Epidermal melanocyte (primary cell): Measurements from ENCODE around the gene HCRT.
A peak's percentile ranks its signal among the peaks of the same experiment; 100 is the strongest.
"Not testable (repeated sequence)": the region's sequence is repeated elsewhere in the genome, so short reads cannot be mapped to it uniquely, and the experiment has no call there.

Source experiments
- DNase-seq: peaks from one replicate; pipeline ENCODE4 v3.0.0; 2011; ENCODE audit warnings: low spot score; ENCODE audit not compliant: insufficient read length

The HCRT gene

DNA sequence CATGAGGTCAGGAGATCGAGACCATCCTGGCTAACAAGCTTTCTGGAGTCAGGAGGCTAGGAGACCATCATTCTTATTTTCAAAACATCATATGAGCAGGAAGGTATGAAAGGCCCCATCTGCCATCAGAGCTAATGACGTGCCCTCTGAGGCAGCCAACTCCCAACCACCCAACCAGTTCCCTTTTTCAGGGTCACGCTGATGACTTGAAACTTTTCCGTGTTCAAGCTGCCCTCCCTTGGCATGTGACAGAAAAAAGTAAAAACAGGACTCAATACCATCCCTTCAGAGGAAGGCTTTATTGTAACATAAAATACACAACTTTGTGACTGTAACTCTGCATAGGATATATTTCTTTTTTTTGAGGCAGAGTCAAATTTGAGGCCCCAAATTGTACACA, 13.6 kb upstream of the HCRT start:
- no peak for DNase-seq

DNA sequence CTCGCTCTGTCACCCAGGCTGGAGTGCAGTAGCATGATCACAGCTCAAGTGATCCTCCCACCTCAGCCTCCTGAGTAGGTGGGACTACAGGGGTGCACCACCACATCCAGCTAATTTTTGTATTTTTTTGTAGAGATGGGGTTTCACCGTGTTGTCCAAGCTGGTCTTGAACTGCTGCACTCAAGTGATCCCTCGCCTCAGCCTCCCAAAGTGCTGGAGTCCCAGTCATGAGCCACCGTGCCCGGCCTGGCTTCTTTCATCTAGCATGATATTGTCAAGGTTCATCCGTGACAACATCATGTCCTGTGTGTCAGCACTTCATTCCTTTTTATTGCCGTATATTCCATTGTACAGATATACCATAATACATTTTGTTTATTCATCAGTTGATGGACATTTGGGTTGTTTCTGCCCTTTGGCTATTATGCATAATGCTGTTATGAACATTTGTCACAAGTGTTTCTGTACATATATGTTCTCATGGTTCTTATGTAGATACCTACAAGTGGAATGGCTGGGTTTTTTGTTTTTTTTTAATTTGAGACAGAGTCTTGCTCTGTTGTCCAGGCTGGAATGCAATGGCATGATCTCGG, 12.4 kb upstream of the HCRT start:
- DNase-seq = no peak

DNA sequence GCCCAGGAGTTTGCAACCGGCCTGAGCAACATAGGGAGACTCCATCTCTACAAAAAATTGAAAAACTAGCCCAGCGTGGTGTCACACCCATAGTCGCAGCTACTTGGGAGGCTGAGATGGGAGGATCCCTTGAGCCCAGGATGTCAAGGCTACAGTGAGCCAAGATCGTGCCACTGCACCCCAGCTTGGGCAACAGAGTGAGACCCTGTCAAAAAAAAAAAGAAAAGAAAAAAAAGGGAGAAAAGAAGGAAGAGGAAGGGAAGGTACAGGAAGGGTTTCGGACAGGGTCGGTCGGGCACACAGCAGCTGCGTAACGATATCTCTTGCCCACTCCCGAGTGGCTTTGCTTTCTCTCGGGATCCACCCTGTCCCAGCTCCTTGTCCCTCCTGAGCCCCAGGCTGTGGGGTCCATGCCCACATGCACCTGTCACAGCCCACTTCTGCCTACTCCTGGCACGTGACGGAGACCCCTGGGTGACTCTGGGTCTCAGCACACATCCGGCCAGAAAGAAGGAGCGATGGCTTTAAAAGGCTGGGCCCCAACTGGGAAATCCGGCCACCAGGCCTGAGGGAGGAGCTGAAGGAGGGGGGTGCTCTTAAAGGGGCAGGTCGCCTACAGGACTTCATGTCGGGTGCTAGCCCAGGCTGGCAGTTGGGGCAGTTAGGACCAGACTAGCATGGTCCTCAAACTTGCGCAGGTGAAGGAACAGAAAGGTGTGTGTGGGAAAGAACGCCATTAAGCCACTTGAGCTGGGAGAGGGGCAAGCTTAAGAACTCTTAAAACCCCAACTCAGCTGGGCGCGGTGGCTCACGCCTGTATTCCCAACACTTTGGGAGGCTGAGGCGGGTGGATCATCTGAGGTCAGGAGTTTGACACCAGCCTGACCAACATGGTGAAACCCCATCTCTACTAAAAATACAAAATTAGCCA, 9.0 kb upstream of the HCRT start, which contains the start of gene GHDC:
GHDC (minus strand) TSS at position 526 of the 931 bp plus-strand sequence. CDS start 913 bp downstream, outside the sequence.
- peak; percentile 89 for DNase-seq

DNA sequence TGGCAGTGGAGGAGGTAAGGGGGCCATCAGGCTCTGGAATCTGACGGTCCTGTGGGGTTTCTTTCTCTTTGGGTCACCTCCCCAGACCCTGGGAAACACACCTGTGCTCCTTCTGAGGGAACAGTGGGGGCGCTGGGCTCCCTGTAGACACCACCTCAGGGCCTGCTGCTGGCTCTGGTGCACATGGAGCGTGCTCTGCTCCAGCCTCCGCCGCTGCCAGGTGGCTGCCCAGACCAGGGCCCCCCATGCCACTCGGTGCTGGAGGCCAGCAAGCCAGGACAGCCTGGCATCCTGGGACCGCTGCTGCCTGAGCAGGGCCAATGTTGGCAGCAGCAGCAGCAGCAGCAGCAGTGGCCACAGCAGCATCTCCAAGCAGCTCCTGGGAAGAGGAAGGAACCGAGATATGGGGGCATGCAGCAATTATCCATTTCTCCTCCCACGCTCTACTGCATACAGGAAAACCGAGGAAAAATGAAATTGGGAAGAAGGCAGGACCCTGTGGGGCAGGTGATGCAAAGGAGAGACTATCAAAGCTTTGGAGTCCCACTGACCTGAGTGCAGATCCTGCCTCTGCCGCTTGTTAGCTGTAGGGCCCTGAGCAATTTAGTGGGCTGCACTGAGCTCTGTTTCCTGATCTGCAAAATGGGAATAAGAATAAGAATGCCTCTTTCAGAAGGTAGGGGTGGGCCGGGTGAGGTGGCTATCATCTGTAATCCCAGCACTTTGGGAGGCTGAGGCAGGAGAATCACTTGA, 8.1 kb upstream of the HCRT start:
- DNase-seq = no peak

DNA sequence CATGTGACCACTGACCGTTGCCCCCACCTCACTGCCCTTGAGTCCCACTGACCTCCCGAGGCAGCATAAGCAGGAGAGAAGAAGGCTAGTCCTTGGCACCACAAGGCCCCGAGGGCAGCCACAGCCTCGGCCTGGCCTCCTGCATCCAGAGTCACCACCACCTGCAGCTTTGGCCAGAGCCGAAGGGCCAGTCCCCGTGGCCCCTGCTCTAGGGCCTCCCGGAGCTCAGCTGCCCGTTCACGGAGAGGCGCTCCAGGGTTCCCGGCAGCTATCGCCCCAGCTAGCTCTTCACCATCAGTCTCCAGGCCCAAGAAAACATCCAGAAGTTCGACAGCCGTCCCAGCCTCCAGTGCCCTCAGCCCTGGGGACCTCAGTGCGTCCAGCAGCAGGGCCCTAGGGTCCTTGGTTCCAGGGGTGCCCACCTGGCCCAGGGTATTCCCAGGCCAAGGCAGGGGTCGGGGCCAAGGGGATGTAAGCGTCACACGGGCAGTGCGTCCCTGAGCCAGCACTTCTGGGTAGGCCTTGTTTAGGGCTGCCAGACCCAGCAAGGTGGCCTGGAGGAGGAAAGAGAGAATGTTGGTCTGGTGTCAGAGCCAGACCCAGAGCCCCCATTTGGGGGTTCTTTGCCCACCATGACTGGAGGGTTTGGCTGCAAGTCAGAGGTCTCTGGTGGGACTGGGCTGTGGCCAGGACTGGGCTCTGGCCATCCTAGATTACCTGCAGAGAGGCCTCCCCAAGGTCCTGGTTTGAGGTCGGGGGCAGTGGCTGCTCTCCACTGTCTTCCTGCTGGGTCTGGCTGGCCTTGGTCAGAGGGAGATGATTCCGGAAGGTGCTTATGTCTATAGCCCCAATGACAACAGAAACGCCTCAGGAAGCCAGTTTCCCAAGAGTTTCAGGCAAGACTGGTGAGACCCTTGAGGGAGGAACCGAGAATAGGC, 7.2 kb upstream of the HCRT start:
- no peak for DNase-seq

DNA sequence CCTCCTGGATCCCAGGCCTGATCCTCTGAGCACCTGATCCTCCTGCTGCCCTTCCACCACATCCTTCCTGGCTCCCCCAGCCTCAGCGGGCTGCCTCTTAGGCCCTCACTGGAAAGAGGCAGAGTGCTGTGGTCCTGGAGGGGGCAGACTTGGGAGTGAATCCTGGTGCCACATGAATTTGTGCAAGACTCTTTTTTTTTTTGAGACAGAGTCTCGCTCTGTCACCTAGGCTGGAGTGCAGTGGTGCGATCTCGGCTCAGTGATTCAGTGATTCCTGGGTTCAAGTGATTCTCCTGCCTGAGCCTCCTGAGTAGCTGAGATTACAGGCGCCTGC, 6.0 kb upstream of the HCRT start:
- no peak for DNase-seq

DNA sequence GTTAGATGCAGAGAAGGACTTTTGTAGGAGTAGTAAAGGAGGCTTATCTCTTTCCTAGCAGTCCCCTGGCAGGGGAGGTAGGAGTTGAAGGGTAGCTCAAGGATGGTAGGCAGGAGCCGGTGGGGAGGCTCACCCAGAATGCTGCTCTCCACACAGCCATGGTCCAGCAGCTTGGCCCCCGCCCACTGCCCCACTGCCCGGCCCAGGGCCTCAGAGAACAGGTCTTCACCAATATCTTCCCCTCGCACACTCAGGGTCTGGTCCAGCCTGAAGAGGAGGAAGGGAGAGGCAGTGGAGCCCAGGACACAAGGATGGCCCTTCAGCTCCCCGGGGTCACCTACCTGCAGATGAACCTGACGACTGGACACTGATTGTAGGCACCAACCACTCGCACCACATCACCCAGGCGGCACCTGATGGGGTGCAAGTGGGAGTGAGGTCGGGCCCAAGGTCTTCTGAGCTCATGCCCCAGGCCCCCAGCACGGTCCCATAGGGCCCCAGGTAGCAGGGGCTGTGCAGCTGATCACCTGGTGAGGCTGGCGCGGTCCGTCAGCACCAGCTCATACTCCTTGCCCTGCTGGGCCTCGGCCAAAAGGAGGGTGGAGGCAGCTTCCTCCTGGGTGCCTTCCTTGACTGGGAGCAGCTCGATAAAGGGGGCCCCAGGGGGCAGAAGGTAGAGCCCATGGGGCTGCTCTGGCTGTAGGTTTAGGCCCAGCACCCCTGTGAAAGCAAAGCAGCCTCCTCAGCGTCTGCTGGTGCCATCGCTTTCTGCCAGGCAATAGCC, 5.4 kb upstream of the HCRT start:
- no peak for DNase-seq

DNA sequence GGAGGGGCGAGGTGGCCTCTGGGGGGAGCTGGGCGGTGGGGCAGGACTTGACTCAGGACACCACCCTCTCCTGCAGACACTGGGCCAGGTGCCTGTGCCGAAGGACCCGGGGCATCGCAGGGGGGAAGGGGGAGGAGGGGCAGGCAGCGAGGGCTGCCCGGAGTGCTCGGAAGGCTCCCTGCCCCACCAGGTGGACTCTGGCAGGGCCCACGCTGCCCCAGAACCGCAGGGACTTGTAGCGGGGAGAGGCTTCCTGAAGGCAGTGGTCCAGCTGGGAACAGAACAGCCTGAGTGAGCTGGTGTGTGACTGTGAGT, 4.4 kb upstream of the HCRT start:
- DNase-seq = no peak

DNA sequence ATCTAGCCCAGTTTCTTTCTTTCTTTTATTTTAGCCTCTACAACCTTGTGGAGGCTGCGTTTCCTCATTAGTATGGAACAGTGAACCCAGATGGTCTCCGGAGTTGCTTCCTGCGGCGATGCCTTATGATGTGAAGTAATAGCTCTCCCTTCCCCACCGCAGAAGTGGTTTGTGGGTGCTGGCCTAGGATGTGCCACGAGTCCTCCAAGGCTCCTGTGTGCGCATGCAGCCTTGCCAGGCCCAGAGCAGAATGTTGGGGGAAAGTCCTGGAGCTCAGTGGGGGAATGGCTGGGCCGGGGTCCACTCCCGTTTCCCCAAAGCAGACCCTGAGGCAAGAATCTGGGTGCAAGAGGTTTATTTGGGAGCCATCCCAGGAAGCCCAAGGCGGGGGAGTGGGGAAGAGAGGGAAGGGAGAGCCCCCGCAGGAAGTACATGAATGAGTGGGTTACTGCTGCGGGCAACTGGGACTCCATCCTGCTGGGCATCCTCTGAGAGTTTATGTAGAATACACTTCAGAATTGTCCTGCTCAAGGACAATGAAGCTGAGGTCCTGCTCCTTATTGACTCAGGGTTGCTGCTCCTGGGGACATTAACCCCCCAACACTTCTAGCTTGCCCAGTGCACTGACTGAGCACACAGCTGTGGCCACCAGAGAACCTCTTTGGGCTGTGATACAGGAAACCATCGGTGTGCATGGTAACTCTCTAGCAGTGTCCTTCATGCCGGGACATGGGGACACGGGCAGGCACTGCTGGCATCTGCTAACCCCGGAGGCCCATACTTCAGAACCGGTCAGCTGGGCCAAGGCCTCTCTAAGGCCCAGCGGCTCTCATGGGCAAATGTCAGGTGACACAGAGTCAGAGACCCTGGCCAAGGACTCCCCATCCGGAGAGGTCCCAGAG, 3.7 kb upstream of the HCRT start:
- DNase-seq = no peak

DNA sequence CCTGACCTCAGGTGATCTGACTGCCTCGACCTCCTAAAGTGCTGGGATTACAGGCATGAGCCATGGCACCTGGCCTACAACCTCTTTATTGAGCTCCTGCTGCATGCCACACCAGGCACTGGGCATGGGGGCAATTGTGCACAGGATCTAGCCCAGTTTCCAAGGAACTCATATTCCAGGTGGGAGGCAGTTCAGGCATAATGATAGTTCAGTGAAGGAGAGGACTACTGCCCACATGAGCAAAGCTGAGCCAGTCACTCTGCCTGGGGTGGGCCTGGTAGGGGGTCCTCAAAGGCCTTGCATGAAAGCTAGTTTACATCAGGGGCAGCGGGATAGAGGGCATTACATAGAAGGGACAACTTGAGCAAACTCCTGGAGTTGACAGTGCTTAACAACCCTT, 2.6 kb upstream of the HCRT start:
- no peak for DNase-seq

DNA sequence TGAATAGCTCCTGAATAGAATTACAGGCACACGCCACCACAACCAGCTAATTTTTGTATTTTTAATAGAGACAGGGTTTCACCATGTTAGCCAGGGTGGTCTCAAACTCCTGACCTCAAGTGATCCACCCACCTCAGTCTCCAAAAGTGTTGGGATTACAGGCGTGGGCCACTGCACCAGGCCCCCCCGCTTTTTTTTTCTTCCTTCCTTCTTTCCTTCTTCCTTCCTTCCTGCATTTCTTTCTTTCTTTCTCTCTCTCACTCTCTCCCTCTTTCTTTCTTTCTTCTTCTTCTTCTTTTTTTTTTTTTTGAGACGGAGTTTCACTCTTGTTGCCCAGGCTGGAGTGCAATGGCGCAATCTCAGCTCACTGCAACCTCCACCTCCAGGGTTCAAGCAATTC, 939 bp upstream of the HCRT start:
- DNase-seq = not testable (repeated sequence)

DNA sequence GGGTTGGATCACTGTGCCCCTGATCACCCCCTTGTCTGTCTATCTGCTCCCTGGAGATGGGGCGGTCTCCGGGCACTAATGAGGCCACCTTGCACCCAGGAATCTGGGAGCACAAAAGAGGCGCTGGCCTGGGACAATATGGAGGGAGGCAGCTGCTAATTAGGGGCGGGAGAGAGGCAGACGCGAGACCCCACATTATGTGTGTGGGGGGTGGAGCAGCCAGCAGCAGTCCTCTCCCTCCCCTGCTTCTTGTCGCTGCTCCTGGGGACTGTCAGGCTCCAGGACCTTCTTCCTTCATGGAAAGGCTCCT, 324 bp upstream of the HCRT start:
- DNase-seq = no peak

DNA sequence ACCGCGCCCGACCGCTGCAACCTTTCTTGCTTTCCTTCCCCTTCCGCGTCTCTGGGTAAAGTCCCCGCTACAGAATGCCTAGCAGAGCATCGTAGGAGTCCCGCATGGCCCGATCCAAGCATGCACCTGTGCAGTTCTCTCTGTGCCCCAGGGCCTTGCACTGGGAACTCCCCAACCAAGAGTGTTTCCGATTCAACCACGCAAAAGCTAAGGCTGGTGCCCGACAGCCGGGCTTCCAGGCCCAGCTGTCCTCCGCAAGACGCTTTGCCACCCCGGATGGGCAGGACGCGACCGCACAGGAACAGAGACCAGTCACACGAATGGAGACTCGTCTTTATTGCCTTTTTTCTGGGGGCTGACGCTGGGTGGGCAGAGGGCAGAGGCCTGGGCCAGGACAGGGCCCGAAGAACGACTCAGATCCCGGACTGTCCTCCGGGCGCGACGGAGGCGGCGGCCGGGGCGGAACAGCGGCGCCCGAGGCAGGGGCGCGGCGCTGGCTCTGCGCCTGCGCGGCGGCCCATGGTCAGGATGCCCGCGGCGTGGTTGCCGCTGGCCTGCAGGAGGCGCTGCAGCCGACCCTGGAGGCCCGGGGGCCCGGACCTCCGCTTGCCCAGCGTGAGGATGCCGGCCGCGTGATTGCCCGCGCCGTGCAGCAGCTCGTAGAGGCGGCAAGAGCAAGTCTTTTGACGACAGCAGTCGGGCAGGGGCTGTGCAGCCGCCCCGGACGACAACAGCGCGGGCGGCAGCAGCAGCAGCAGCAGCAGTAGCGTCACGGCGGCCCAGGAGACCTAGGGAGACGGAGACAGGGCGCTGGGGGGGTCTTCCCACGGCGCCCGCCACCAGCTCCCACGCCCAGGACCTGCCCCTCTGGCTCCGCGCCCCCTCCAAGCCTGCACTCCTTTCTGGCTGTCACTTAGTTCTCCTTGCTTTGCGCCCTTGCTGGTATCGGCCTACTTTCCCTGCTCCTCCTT, 1.2 kb downstream of the HCRT start:
- DNase-seq = peak; percentile 46

DNA sequence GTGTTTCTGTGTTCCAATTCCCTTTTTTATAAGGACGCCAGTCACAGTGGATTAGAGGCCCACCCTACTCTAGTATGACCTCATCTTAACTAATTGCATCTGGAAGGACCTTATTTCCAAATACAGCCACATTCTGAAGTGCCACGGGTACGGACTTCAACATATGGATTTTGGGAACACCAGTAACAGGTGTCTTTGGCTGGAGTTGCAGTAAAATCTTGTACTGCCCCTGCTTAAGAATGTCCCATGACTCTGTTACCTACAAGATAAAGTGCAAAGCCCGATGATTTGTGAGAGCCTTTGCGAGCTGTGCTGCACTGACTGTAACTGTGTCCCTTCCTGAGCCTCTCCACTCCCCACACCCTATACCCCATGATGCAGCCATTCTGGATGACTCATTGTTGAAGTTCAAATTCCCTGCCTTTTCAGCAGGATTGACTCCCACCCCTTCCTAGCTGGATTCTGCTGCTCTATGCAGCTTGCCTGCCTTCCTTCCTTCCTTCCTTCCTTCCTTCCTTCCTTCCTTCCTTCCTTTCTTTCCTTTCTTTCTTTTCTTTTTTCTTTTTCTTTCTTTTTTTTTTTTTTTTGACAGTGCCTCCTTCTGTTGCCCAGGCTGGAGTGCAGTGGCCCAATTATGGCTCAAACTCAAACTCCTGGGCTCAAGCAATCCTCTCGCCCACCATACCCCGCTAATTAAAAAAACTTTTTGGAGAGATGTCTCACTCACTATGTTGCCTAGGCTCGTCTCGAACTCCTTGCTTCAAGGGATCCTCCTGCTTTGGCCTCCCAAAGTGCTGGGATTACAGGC, 2.1 kb downstream of the HCRT start:
- no peak for DNase-seq

DNA sequence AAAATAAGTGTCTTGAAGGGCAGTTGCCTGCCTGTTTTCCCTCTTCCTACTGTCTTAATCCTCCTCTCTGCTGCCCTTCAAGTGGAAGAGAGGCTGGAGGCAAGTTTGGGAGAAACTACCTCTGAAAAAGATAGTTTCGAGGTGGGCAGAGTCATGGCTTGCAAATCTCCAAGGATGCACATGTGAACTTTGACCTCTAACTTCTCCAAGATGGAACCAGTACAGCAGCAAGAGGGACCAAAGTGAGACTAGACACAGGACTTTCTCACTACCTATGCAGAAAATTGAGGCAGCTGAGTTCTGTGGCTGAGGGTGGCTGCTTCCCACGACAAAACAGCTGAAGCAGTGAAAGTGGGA, 3.4 kb downstream of the HCRT start:
- no peak for DNase-seq

DNA sequence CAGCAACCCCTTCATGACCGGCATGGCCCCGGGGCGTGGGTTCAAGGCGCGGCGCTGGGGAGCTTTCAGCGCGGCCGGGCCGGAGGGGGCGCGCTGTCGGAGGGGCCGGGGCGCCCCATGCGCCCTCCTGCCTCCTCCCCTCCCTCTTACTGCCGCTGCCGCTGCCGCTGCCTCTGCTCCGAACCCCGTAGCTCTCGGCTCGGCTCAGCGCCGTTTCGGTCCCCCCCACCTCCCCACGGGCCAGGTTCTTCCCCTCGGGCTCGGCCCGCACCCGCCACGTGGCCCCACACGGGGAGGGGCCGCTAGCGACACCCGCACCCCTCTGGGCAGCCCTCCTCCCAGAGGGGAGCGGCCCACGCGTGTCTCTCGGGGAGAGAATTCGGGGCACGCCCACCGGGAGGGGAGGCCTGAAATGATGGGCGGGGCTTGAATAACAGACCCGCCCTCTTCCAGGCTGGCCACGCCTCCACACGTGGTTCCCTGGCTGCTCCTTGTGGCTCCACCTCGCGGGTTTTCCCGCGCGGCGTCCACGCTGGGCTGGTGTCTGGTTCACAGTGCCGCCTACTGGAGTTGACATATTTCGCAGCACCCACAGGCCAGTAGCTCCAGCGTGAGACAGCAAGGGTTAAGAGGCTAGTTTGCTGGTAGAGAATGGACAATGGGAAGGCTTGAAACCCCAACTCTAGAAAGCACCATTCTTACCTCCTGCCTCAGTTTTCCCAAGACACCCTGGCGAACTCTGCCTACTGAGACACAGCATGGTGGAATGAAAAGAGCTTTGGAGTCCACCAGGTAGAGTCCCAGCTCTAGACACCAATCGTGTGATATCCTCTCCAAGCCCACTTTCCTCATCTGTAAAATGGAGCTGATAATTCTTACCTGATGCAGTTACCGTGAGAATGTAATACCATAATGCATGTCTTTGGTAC, 4.1 kb downstream of the HCRT start, which contains the start of gene KCNH4:
KCNH4 (minus strand) TSS at position 221 of the 929 bp plus-strand sequence; CDS start at position 24, 197 bp downstream.
- DNase-seq = peak; percentile 41
